T-helper 1 cell treated with Interleukin-12 subunit alpha and Interleukin-12 subunit beta and Interleukin-4 antibody, amounts not matched to agents 30 ng/mL and 1 ng/mL, for 36 hours (primary cell): ENCODE results near the gene SLC16A1. TPM values are rescaled to one million over a fixed set of nuclear protein-coding genes. Genes with fewer than 3 reads are reported as not detected.

Source experiments
- intact Hi-C: fragments of 100-400 bp; cut with micrococcal nuclease; formaldehyde crosslinking; loops from one replicate; pipeline ENCODE4 v1.15.1; 2024
- total RNA-seq: library from RNA; stranded (reverse); gene quantifications from 2 replicates; pipeline ENCODE4 v1.2.3, GENCODE V29; 2022

SLC16A1 gene
- total RNA-seq, 1 donor from 2014 or later = 47.7 TPM

DNA sequence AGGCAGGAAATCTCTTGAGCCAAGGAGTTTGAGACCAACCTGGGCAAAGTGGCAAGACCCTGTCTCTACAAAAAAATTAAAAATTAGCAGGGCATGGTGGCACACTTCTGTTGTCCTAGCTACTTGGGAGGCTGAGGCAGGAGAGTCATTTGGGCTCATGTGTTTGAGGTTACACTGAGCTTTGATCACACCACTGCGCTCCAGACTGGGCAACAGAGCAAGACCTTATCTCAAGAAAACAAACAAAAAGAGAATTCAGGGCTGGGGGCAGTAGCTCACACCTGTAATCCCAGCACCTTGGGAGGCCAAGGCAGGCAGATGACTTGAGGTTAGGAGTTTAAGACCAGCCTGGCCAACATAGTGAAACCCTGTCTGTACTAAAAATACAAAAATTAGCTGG lies 17.8 kb upstream of the SLC16A1 start:
- intact Hi-C loops = no loop called here

DNA sequence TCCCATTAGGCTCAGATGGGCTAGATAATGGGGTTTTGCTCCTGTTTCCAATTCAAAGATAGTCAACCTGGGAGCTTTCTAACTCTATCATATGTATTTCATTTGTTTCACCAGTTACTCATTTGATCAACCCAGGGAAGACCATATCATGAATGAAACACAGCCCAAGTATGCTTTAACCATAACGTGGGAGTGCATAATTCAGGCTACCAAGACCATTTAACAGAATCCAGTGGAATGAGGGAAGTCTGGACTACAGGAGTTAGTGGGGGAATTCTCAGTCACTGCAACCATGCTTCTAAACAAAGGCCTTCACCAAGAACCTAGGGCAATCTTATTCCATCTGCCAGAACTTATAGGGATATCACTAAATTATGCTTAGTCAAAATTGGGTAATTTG lies 15.0 kb upstream of the SLC16A1 start:
- intact Hi-C loops = no loop called here

- intact Hi-C loops = no loop called here
Observed at GRCh38 chr1:112964347-112964746, 8.4 kb upstream of the SLC16A1 start.

DNA sequence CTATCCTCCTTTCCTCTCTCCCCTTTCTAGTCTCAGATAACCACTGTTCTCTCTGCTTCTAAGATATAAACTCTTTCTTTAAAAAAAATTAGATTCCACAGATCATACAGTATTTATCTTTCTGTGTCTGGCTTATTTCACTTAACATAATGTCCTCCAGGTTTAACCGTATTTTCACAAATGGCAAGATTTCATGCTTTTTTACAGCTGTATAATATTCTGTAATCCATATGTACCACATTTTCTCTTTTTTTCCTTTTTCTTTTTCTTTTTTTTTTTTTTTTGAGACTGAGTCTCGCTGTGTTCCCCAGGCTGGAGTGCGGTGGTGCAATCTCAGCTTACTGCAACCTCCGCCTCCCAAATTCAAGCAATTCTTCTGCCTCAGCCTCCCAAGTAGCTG lies 5.1 kb upstream of the SLC16A1 start:
- intact Hi-C loops = no loop called here

- intact Hi-C loops = no loop called here
Observed at GRCh38 chr1:112960384-112960783, 4.4 kb upstream of the SLC16A1 start.

GRCh38 chr1:112958236-112958635 lies 2.2 kb upstream of the SLC16A1 start:
- intact Hi-C loops = loop anchor here (5.0 to 10.0 kb wide), 3 partner anchors 453 to 1554 kb away; partner anchors contain the start of genes PHTF1, TRIM33 and WNT2B

- intact Hi-C loops = loop anchor here (1.0 to 10.0 kb wide), 11 partner anchors 116 to 1760 kb away; partner anchors contain the start of genes CAPZA1, CTTNBP2NL, DCLRE1B and LRIG2
Observed at GRCh38 chr1:112957133-112957812, 1.3 kb upstream of the SLC16A1 start.

- intact Hi-C loops = loop anchor here (1.0 to 10.0 kb wide), 14 partner anchors 75 to 1760 kb away; partner anchors contain the start of genes CAPZA1, CTTNBP2NL, DCLRE1B and LRIG2
Observed at GRCh38 chr1:112956544-112957132, 642 bp upstream of the SLC16A1 start.

DNA sequence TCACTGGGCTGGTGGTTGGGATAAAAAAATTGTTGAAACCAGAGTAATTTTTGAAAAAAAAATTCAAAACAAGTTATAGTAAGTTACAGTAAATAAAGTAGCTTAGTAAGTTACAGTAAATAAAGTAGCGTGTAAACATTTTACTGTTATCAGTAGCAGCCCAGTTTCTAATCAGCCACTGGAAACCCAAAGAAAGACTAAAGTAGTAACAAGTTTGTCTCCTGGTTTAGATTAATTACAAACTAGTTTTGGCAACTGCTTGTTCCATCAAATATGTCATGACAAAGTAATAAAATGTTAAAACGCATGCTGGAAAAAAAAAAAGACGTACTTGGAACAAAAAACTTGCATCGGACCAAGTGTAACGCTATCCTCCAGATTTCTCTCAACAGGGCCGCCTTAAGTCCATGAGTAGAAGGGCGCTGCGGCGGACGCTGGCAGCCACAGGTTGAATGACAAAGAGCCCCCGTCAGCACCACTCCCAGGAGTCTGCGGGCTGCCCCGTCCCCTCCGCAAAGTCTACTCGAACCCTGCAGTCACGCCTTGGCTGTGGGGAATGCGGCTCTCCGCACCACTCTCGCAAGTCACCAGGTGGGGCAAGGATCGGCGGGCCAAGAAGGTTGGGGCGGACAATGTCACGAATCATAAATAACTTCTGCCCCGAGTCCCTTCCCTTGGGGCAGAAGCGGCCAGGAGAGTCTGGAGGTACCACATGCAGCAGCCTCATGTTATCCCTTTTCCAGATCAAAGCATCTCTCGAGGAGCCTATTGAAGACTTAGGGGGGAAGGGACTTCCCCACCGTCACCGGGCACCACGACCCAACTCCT lies 837 bp downstream of the SLC16A1 start:
- intact Hi-C loops = loop anchor here (1.0 to 10.0 kb wide), 7 partner anchors 20 to 1626 kb away; partner anchors contain the start of genes BCAS2, PHTF1, TRIM33 and WNT2B

- intact Hi-C loops = loop anchor here (1.0 to 10.0 kb wide), 4 partner anchors 19 to 449 kb away; partner anchors contain the start of gene WNT2B
Observed at GRCh38 chr1:112954017-112954650, 1.9 kb downstream of the SLC16A1 start.

DNA sequence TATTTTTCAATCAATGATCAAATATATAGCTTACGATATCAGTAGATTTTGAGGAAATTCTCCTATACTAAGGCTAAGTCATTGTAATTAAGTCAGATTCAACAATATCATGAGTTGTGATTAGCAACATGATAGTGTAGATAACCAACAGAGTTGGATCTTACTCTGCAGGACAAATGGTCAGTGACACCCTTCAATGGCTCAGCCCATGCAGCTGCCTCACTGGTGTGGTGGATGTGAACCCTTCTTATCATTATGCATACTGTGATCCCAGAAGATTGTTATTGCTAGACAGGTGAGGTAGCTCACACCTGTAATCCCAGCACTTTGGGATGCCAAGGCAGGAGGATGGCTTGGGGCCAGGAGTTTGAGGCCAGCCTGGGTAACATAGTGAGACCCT lies 5.6 kb downstream of the SLC16A1 start:
- intact Hi-C loops = loop anchor here (10.0 kb wide), 1 partner anchor 446 kb away; the partner anchor contains the start of gene WNT2B

DNA sequence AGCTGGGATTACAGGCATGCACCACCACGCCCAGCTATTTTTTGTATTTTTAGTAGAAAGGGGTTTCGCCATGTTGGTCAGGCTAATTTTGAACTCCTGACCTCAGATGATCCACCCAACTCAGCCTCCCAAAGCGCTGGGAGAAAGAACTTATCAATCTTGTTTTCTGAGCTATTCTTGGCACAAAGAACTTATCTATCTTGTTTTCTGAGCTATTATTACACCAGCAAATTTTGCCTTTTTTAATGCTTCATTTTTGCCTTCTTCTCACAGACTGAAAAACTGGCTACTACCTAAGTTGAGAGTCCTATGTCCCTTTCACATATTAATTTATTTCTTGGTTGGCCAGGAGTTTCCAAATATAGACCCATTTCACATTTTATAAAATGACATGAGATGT lies 9.3 kb downstream of the SLC16A1 start:
- intact Hi-C loops = no loop called here

DNA sequence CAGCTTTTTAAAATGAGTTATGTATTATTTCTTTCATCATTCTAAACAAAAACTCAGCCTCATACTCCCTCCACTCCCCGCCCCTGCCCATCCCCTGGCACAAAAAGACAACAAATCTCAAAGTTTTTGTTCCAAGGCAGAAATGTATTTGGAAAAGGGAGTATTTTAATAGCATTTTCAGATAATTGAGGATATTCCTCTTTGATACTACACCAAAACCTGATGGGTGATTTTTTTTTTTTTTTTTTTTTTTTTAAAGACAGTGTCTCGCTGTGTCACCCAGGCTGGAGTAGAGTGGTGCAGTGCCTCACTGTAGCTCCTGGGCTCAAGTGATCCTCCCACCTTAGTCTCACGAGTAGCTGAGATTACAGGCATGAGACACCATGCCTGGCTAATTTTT lies 16.2 kb downstream of the SLC16A1 start:
- intact Hi-C loops = no loop called here

DNA sequence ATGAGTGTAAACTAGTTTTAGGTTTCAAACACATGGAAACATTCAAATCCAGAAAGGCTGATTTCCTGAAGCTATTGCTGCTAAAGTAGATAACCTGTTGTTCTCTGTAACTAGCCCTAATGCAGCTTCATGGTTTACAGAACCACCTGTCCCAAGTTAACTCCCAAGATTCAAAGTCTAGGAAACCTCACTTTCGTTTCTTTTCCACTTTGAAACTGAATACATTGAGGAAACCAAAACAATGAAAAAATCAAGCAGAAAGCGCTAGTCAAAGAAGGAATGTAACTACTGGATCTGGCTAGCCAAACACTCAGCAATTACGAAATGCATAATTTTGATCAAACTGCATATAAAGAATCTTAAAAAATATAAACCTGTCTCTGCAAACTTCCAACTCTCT lies 17.8 kb downstream of the SLC16A1 start:
- intact Hi-C loops = no loop called here

DNA sequence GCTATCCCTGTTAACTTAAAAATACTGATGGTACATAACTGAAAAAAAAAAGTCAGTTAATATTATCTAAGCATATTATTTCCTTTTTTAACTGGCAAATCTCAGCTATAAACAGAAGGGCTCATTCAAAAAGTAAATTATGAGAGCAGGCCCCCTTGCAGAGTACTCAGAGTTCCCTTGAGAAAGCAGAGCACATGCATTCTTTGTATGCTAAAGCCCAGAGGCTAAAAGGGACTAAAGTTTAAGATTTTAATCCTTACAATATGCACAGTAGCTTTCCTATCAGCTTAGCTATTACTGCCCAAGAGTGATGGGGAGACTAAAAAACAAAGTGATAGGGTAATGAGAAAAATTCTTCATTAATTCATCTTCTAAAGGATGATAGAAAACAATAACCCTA lies 18.5 kb downstream of the SLC16A1 start:
- intact Hi-C loops = no loop called here

DNA sequence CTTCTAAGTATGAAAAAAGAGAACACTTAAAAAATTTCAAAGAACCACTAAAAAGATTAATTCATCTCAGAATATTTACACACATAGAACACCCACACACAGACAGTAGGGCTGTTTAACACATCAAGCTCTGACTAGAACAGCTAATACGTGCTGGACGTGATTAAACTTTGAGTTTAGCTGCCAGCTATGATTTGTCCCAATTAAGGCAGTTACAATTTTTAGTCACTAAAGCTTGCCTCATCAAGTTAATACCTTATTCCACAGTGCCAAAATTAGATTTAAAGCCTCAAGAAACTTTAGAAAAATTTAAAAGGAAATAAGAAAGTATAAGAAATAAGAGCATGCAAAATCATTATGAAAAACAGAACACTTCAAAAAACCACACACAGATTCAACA lies 18.9 kb downstream of the SLC16A1 start:
- intact Hi-C loops = no loop called here

DNA sequence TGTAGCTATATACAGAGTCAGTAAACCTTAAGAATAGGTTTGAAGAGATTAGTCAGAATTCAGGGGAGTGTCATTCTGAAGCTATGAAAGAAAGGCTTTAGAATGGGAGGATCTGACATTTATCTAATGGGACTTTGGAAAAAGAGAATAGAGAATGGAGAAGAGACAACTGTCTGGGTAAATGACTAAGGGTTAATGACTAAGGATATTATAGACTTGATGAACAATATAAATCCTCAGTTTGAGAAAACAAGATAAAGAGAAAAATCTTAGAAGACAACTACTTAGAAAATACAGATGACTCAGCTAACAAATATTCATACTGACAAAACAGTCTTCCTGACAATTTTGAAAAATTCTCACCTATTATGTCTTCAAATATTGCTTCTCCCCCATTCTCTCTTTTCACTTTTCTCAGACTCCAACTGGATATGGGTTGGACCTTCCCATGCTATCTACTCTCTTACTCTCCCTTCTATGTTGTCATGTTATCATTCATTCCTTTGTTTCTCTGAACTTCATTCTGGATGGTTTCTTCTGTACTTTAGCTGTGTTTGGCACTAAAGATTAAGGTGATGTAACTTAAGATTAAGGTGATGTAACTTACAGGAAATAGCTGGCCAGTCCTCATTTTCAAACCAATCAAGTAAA lies 20.4 kb downstream of the SLC16A1 start:
- intact Hi-C loops = loop anchor here (1.0 kb wide), 1 partner anchor 19 kb away; no protein-coding TSS in a partner anchor

GRCh38 chr1:112934577-112934976 lies 21.4 kb downstream of the SLC16A1 start:
- intact Hi-C loops = no loop called here

GRCh38 chr1:112933820-112934571 lies 22.0 kb downstream of the SLC16A1 start:
- intact Hi-C loops = no loop called here

GRCh38 chr1:112929979-112930378 lies 26.0 kb downstream of the SLC16A1 start:
- intact Hi-C loops = no loop called here
